ENCODE data around the gene MITF.

Gene MITF

DNA sequence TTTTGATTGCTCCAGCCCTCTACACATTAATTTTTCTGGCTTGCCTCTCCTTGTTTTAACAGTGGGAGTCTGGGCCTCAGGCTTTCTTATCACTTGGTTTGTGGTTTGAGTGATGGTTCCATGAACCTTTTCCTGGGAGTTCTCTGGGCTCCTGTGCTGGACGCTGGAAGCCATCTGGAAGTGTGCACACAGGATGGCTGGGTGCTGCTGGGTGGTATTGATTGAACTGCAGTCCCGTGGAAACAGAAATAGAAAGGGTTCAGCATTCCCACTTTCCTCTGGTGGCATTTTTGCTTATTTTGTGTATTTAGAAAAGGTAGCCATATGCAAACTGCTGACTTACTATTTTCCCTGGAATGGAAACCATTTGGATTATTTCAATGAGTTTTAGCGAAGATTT lies 25.6 kb downstream of the MITF start:
- Histone ChIP-seq H3K9me3 (ENCODE audit: control insufficient read depth, insufficient read depth, low read length) (no peaks in the 10 kb centered on the region), H3K27me3 (ENCODE audit: control insufficient read depth, low read length) (no peaks in the 10 kb centered on the region; the same call in 1 of the 2 replicates), H3K4me1 (ENCODE audit: control insufficient read depth, low read length) (no peaks in the 10 kb centered on the region), H3K36me3 (ENCODE audit: control insufficient read depth, low read length) (no peaks in the 10 kb centered on the region), H3K9me2 (replicated peaks; ENCODE audit: control insufficient read depth, low read length) (no peaks in the 10 kb centered on the region), H4K20me1 (ENCODE audit: control insufficient read depth, insufficient read depth, low read depth, low read length) (no peaks in the 10 kb centered on the region), H3K4me2 (ENCODE audit: low read length) (no peak overlapping the region), H3K79me2 (ENCODE audit: control insufficient read depth, low read length) (no peaks in the 10 kb centered on the region), H3K27ac (ENCODE audit: low read depth, low read length) (no peak overlapping the region), H3F3A (ENCODE audit: control insufficient read depth, insufficient read depth) (no peaks in the 10 kb centered on the region), H3K4me3 (ENCODE audit: low read length) (no peak overlapping the region)
- no peak for TF ChIP-seq EZH2phosphoT487 (IDR thresholded peaks at IDR 0.05; ENCODE audit: borderline replicate concordance, low read length)
- TF ChIP-seq, protein P1, sequence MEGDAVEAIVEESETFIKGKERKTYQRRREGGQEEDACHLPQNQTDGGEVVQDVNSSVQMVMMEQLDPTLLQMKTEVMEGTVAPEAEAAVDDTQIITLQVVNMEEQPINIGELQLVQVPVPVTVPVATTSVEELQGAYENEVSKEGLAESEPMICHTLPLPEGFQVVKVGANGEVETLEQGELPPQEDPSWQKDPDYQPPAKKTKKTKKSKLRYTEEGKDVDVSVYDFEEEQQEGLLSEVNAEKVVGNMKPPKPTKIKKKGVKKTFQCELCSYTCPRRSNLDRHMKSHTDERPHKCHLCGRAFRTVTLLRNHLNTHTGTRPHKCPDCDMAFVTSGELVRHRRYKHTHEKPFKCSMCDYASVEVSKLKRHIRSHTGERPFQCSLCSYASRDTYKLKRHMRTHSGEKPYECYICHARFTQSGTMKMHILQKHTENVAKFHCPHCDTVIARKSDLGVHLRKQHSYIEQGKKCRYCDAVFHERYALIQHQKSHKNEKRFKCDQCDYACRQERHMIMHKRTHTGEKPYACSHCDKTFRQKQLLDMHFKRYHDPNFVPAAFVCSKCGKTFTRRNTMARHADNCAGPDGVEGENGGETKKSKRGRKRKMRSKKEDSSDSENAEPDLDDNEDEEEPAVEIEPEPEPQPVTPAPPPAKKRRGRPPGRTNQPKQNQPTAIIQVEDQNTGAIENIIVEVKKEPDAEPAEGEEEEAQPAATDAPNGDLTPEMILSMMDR (IDR thresholded peaks at IDR 0.05; ENCODE audit: low read depth, low read length, poor library complexity, severe bottlenecking) = no peak

DNA sequence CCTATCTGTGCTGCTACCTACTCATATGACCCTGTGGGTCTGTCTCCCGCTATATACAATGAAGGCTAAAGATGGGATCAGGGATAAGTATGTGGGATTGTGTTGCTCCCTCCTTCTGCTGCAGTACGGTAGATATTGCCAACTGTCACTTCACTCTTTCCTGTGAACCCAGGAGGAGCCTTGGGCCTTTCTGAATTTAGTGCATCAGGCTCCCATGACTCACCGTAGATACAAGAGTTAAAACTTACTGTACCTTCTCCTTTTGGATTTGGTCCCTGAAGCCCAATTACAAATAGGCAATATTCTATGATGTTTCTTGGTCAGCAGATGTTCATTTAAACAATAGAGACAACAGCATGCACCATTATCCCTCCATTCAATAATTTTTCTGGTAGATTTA lies 27.4 kb downstream of the MITF start:
- no peaks in the 10 kb centered on the region for H3K9me3 ChIP-seq (ENCODE audit: control insufficient read depth, insufficient read depth, low read length)
- TF ChIP-seq, protein P1 (IDR thresholded peaks at IDR 0.05; ENCODE audit: low read depth, low read length, poor library complexity, severe bottlenecking) = no peak
- no peak for TF ChIP-seq EZH2phosphoT487 (IDR thresholded peaks at IDR 0.05; ENCODE audit: borderline replicate concordance, low read length)
- H3K36me3 ChIP-seq (ENCODE audit: control insufficient read depth, low read length) = no peaks in the 10 kb centered on the region
- no peak overlapping the region for H3K27ac ChIP-seq (ENCODE audit: low read depth, low read length)
- H4K20me1 ChIP-seq (ENCODE audit: control insufficient read depth, insufficient read depth, low read depth, low read length) = no peaks in the 10 kb centered on the region
- H3F3A ChIP-seq (ENCODE audit: control insufficient read depth, insufficient read depth) = no peaks in the 10 kb centered on the region
- no peak overlapping the region for H3K4me2 ChIP-seq (ENCODE audit: low read length)
- no peaks in the 10 kb centered on the region; the same call in 1 of the 2 replicates for H3K9me2 ChIP-seq (replicated peaks; ENCODE audit: control insufficient read depth, low read length)
- H3K79me2 ChIP-seq (ENCODE audit: control insufficient read depth, low read length) = no peaks in the 10 kb centered on the region
- no peak overlapping the region for H3K4me3 ChIP-seq (ENCODE audit: low read length)
- no peaks in the 10 kb centered on the region for H3K4me1 ChIP-seq (ENCODE audit: control insufficient read depth, low read length)
- no peaks in the 10 kb centered on the region; the same call in 1 of the 2 replicates for H3K27me3 ChIP-seq (ENCODE audit: control insufficient read depth, low read length)

DNA sequence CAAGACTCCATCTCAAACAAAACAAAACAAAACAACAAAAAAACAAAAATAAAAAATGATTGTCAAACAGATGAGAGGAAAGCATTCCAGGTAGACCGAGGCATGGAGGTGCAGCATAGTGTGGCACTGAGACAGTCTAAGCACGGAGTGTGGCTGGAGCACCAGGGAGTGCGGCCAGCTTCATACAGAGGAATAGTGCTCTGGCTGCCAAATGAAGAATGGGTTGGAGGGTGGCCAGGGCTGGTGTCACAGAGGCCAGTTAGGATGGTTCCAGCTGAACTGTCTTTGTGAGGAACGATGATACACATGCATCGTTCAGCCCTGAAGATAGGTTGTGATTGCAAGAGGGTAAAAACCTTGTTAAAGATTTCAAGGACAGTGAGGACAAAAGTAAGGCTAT lies 28.3 kb downstream of the MITF start:
- Histone ChIP-seq H3K36me3 (ENCODE audit: control insufficient read depth, low read length) (no peaks in the 10 kb centered on the region), H3K4me1 (ENCODE audit: control insufficient read depth, low read length) (no peaks in the 10 kb centered on the region), H3K27ac (ENCODE audit: low read depth, low read length) (no peak overlapping the region), H3K4me3 (ENCODE audit: low read length) (no peak overlapping the region), H3K27me3 (ENCODE audit: control insufficient read depth, low read length) (no peaks in the 10 kb centered on the region; the same call in 1 of the 2 replicates), H3K9me2 (replicated peaks; ENCODE audit: control insufficient read depth, low read length) (no peaks in the 10 kb centered on the region; the same call in 1 of the 2 replicates), H3K4me2 (ENCODE audit: low read length) (no peak overlapping the region), H4K20me1 (ENCODE audit: control insufficient read depth, insufficient read depth, low read depth, low read length) (no peaks in the 10 kb centered on the region), H3K79me2 (ENCODE audit: control insufficient read depth, low read length) (no peaks in the 10 kb centered on the region), H3F3A (ENCODE audit: control insufficient read depth, insufficient read depth) (no peaks in the 10 kb centered on the region), H3K9me3 (ENCODE audit: control insufficient read depth, insufficient read depth, low read length) (no peaks in the 10 kb centered on the region)
- TF ChIP-seq, protein P1 (IDR thresholded peaks at IDR 0.05; ENCODE audit: low read depth, low read length, poor library complexity, severe bottlenecking) = no peak
- no peak for TF ChIP-seq EZH2phosphoT487 (IDR thresholded peaks at IDR 0.05; ENCODE audit: borderline replicate concordance, low read length)
